H9 (cell line): ENCODE measurements around the gene CRLF3. TPM values are rescaled to one million over a fixed set of nuclear protein-coding genes. Genes with fewer than 3 reads are reported as not detected.
A peak's percentile ranks its signal among the peaks of the same experiment; 100 is the strongest.

Experiments used
- DNase-seq: peaks from one replicate; pipeline ENCODE4 v3.0.0-alpha.2; 2017
- H2AFZ ChIP-seq: one replicate; pipeline ENCODE4 v1.6.1; 2013; ENCODE audit warnings: mild to moderate bottlenecking, low read length, control low read depth, moderate library complexity
- H2AK5ac ChIP-seq: 2 replicates; pipeline ENCODE4 v1.6.1; 2013; ENCODE audit warnings: low read length, control low read depth, mixed read lengths; ENCODE audit not compliant: insufficient read length
- H2BK120ac ChIP-seq: one replicate; pipeline ENCODE4 v1.6.1; 2013; ENCODE audit warnings: low read depth, mild to moderate bottlenecking, low read length, control low read depth, inconsistent platforms; ENCODE audit not compliant: poor library complexity, severe bottlenecking
- H2BK12ac ChIP-seq: 2 replicates; pipeline ENCODE4 v1.6.1; 2013; ENCODE audit warnings: low read length, control low read depth, mixed read lengths, low read depth; ENCODE audit not compliant: insufficient read length
- H2BK15ac ChIP-seq: 2 replicates; pipeline ENCODE4 v1.6.1; 2013; ENCODE audit warnings: low read depth, low read length, control low read depth
- H2BK20ac ChIP-seq: one replicate; pipeline ENCODE4 v1.6.1; 2013; ENCODE audit warnings: low read depth, mild to moderate bottlenecking, low read length, control low read depth, inconsistent platforms; ENCODE audit not compliant: poor library complexity, severe bottlenecking
- H2BK5ac ChIP-seq: 2 replicates; pipeline ENCODE4 v1.6.1; 2013; ENCODE audit warnings: low read length, control low read depth, mixed read lengths; ENCODE audit not compliant: insufficient read length
- H3K14ac ChIP-seq: 2 replicates; pipeline ENCODE4 v1.6.1; 2013; ENCODE audit warnings: low read length, control low read depth; ENCODE audit not compliant: insufficient read depth
- H3K18ac ChIP-seq: 2 replicates; pipeline ENCODE4 v1.6.1; 2013; ENCODE audit warnings: low read depth, mild to moderate bottlenecking, mixed read lengths, low read length, control low read depth; ENCODE audit not compliant: insufficient read length
- H3K23ac ChIP-seq: 2 replicates; pipeline ENCODE4 v1.6.1; 2013; ENCODE audit warnings: low read length, control low read depth, mixed read lengths, low read depth; ENCODE audit not compliant: insufficient read length
- H3K23me2 ChIP-seq: 2 replicates; pipeline ENCODE4 v1.6.1; 2013; ENCODE audit warnings: low read depth, mild to moderate bottlenecking, mixed read lengths, low read length, control low read depth; ENCODE audit not compliant: insufficient read length, poor library complexity, severe bottlenecking
- H3K27ac ChIP-seq: 2 replicates; pipeline ENCODE4 v1.5.1; 2013; ENCODE audit warnings: low read length, control low read depth, mixed read lengths, low read depth; ENCODE audit not compliant: insufficient read length
- H3K27me3 ChIP-seq: 2 replicates; pipeline ENCODE4 v1.6.1; 2013; ENCODE audit warnings: low read length, control low read depth, inconsistent platforms; ENCODE audit not compliant: insufficient read depth
- H3K4ac ChIP-seq: 2 replicates; pipeline ENCODE4 v1.6.1; 2013; ENCODE audit warnings: low read depth, mild to moderate bottlenecking, control low read depth, inconsistent platforms, low read length, moderate library complexity
- H3K4me1 ChIP-seq: 2 replicates; pipeline ENCODE4 v1.6.1; 2013; ENCODE audit warnings: low read length, control low read depth, inconsistent platforms; ENCODE audit not compliant: insufficient read depth
- H3K4me2 ChIP-seq: 2 replicates; pipeline ENCODE4 v1.6.1; 2013; ENCODE audit warnings: low read length, control low read depth, mixed read lengths; ENCODE audit not compliant: insufficient read length, insufficient read depth
- H3K56ac ChIP-seq: 2 replicates; pipeline ENCODE4 v1.6.1; 2013; ENCODE audit warnings: low read depth, mild to moderate bottlenecking, mixed read lengths, low read length, control low read depth; ENCODE audit not compliant: insufficient read length
- H3K79me1 ChIP-seq: 2 replicates; pipeline ENCODE4 v1.6.1; 2013; ENCODE audit warnings: low read depth, mild to moderate bottlenecking, moderate library complexity, low read length, control low read depth, inconsistent platforms; ENCODE audit not compliant: insufficient read depth, poor library complexity, severe bottlenecking
- H3K79me2 ChIP-seq: 2 replicates; pipeline ENCODE4 v1.6.1; 2013; ENCODE audit warnings: low read length, control low read depth, inconsistent platforms; ENCODE audit not compliant: insufficient read depth
- H3K9ac ChIP-seq: 2 replicates; pipeline ENCODE4 v1.6.1; 2013; ENCODE audit warnings: low read length, control low read depth, mixed read lengths; ENCODE audit not compliant: insufficient read length; ENCODE audit errors: extremely low read depth
- H3K9me3 ChIP-seq: one replicate; pipeline ENCODE4 v1.6.1; 2013; ENCODE audit warnings: low read depth, low read length, inconsistent platforms; ENCODE audit not compliant: control insufficient read depth
- H3T11ph ChIP-seq: one replicate; pipeline ENCODE4 v1.6.1; 2013; ENCODE audit warnings: mild to moderate bottlenecking, low read length, control low read depth, inconsistent platforms
- H4K20me1 ChIP-seq: one replicate; pipeline ENCODE4 v1.6.1; 2013; ENCODE audit not compliant: control insufficient read depth, insufficient read length, insufficient read depth
- H4K5ac ChIP-seq: 2 replicates; pipeline ENCODE4 v1.6.1; 2013; ENCODE audit warnings: low read depth, mild to moderate bottlenecking, mixed read lengths, low read length, control low read depth; ENCODE audit not compliant: insufficient read length
- H4K8ac ChIP-seq: replicated peaks from 2 replicates; pipeline ENCODE4 v1.6.1; 2013; ENCODE audit warnings: low read length, control low read depth, mixed read lengths, low read depth; ENCODE audit not compliant: insufficient read length
- H4K91ac ChIP-seq: 2 replicates; pipeline ENCODE4 v1.6.1; 2013; ENCODE audit warnings: low read depth, mild to moderate bottlenecking, moderate library complexity, mixed read lengths, low read length, control low read depth; ENCODE audit not compliant: insufficient read length
- H3K27ac Mint-ChIP-seq, 3 experiments: 2 replicates in 2 of 3; 3 replicates in 1 of 3; pipeline ENCODE4 v1.8.0; 2020 to 2021; ENCODE audit warnings: mixed read lengths in 3 of 3, mild to moderate bottlenecking in 1 of 3, moderate library complexity in 1 of 3
- H3K27me3 Mint-ChIP-seq: 2 replicates; pipeline ENCODE4 v1.8.0; 2021; ENCODE audit warnings: low read depth, mild to moderate bottlenecking, moderate library complexity, mixed read lengths
- H3K36me3 Mint-ChIP-seq, 3 experiments: 2 replicates in 2 of 3; 3 replicates in 1 of 3; pipeline ENCODE4 v1.8.0; 2020 to 2021; ENCODE audit warnings: low read depth in 3 of 3, mixed read lengths in 3 of 3; ENCODE audit not compliant: insufficient read depth in 1 of 3
- H3K4me1 Mint-ChIP-seq, 2 experiments: 2 replicates each; pipeline ENCODE4 v1.8.0; 2020; ENCODE audit warnings: mixed read lengths in 2 of 2
- H3K4me3 Mint-ChIP-seq, 2 experiments: 2 replicates in 1 of 2; 3 replicates in 1 of 2; pipeline ENCODE4 v1.8.0; 2020 to 2021; ENCODE audit warnings: mild to moderate bottlenecking in 2 of 2, mixed read lengths in 2 of 2, moderate library complexity in 1 of 2
- H3K9me3 Mint-ChIP-seq, 2 experiments: 2 replicates in 1 of 2; 3 replicates in 1 of 2; pipeline ENCODE4 v1.8.0; 2020; ENCODE audit warnings: mild to moderate bottlenecking in 2 of 2, mixed read lengths in 2 of 2, moderate library complexity in 1 of 2
- CTCF ChIP-seq: fragments of 200-600 bp; sonication (generic); conservative IDR thresholded peaks from 3 replicates; pipeline ENCODE4 v1.8.0; 2021; ENCODE audit warnings: antibody characterized with exemption, mild to moderate bottlenecking
- WGBS: extraction: QIAGEN DNeasy Blood & Tissue Kit; methylation state at CpG from one replicate; pipeline ENCODE4 v1.1.7; 2013; ENCODE audit warnings: missing lambda C conversion rate, low lambda C conversion rate, mixed read lengths; ENCODE audit not compliant: insufficient read length; ENCODE audit errors: extremely low coverage; 5-methylcytosine and 5-hydroxymethylcytosine counted together
- total RNA-seq: library from RNA; stranded (reverse); gene quantifications from 2 replicates; pipeline ENCODE4 v1.2.1, GENCODE V29; 2021

CRLF3 gene
- total RNA-seq, 1 experiment from 2014 or later = 18.1 TPM

- no peak for DNase-seq
- Histone ChIP-seq H4K8ac (no peak overlapping the region), H2AK5ac (no peak overlapping the region), H2BK15ac (no peak overlapping the region), H3K4ac (no peak overlapping the region), H3K23me2 (no peaks in the 10 kb centered on the region), H3K27ac (no peak overlapping the region), H2BK12ac (no peak overlapping the region), H2BK20ac (no peak overlapping the region), H4K20me1 (no peaks in the 10 kb centered on the region), H3K14ac (no peak overlapping the region), H3K4me2 (no peak overlapping the region), H3K56ac (no peak overlapping the region), H2BK5ac (no peak overlapping the region), H3K9ac (no peak overlapping the region), H3K27me3 (no peaks in the 10 kb centered on the region), H3K79me1 (peaks cover 3% of the 10 kb centered on the region), H3T11ph (no peak overlapping the region), H2BK120ac (no peak overlapping the region), H4K5ac (no peak overlapping the region), H3K18ac (no peak overlapping the region), H3K9me3 (no peaks in the 10 kb centered on the region), H3K4me1 (no peaks in the 10 kb centered on the region), H2AFZ (no peak overlapping the region), H3K79me2 (no peaks in the 10 kb centered on the region), H3K23ac (no peak overlapping the region), H4K91ac (no peak overlapping the region)
- Mint-ChIP-seq H3K4me1 (peaks cover 16 to 22% of the 10 kb centered on the region in 2 experiments), H3K27me3 (no peaks in the 10 kb centered on the region), H3K36me3 (peaks cover 24 to 49% (median 41%) of the 10 kb centered on the region in 3 experiments), H3K9me3 (no peaks in the 10 kb centered on the region), H3K4me3 (no peak overlapping the region), H3K27ac (peak overlapping the region in 2 of 3 experiments; percentile 57 to 74; a peak in 3 of 7 replicates)
- peak; percentile 42 for TF ChIP-seq CTCF
- no CpG with 5 or more reads among the region's 2 CpGs for WGBS
Measured at GRCh38 chr17:30805944-30806456, 18.5 kb downstream of the CRLF3 start.
